ENCODE data around the gene MOCS1.

Gene MOCS1

GRCh38 chr6:39947611-39948068 is 13.4 kb upstream of the MOCS1 start:
- DNase-seq, result no peak

GRCh38 chr6:39945626-39946025 is 11.4 kb upstream of the MOCS1 start:
- DNase-seq, result no peak

- no peak for DNase-seq
These were observed 8.8 kb upstream of the MOCS1 start for GRCh38 chr6:39942903-39943580.

- no peak for DNase-seq
These were observed 7.6 kb upstream of the MOCS1 start for GRCh38 chr6:39941820-39942219.

- DNase-seq, result no peak
These were observed 6.9 kb upstream of the MOCS1 start for GRCh38 chr6:39941138-39941537.

- DNase-seq, result no peak
These were observed 4.8 kb upstream of the MOCS1 start for GRCh38 chr6:39938773-39939654.

- DNase-seq, result no peak
These were observed 3.5 kb upstream of the MOCS1 start for GRCh38 chr6:39937686-39938333.

GRCh38 chr6:39936857-39937256 is 2.6 kb upstream of the MOCS1 start:
- DNase-seq, result no peak

- DNase-seq, result no peak
These were observed 979 bp upstream of the MOCS1 start for GRCh38 chr6:39935241-39935640.

GRCh38 chr6:39933669-39934130 is 562 bp downstream of the MOCS1 start:
- DNase-seq, result no peak

- no peak for DNase-seq
These were observed 1.8 kb downstream of the MOCS1 start for GRCh38 chr6:39932386-39932910.

- no peak for DNase-seq
These were observed 2.7 kb downstream of the MOCS1 start for GRCh38 chr6:39931607-39932006.

- DNase-seq, result no peak
These were observed 3.7 kb downstream of the MOCS1 start for GRCh38 chr6:39930540-39930939.

- no peak for DNase-seq
These were observed 4.4 kb downstream of the MOCS1 start for GRCh38 chr6:39929733-39930461.

- DNase-seq, result no peak
These were observed 5.1 kb downstream of the MOCS1 start for GRCh38 chr6:39929039-39929732.

GRCh38 chr6:39927159-39927558 is 7.1 kb downstream of the MOCS1 start:
- no peak for DNase-seq

- DNase-seq, result no peak
These were observed 7.6 kb downstream of the MOCS1 start for GRCh38 chr6:39926668-39927067.

GRCh38 chr6:39925931-39926290 is 8.4 kb downstream of the MOCS1 start:
- no peak for DNase-seq

- DNase-seq, result no peak
These were observed 8.9 kb downstream of the MOCS1 start for GRCh38 chr6:39925191-39925930.

- no peak for DNase-seq
These were observed 10.0 kb downstream of the MOCS1 start for GRCh38 chr6:39924283-39924682.

GRCh38 chr6:39923861-39924260 is 10.4 kb downstream of the MOCS1 start:
- no peak for DNase-seq

All from NCI-H187 (cell line).